Measurements from ENCODE around the gene TCEAL4.
A peak's percentile ranks its signal among the peaks of the same experiment; 100 is the strongest.
"Not testable (repeated sequence)": the region's sequence is repeated elsewhere in the genome, so short reads cannot be mapped to it uniquely, and the experiment has no call there.

Gene TCEAL4

GRCh38 chrX:103565752-103566151, 19.6 kb upstream of the TCEAL4 start:
- Mint-ChIP-seq H3K4me1 (no peaks in the 10 kb centered on the region), H3K27me3 (no peaks in the 10 kb centered on the region), H3K4me3 (no peak overlapping the region), H3K27ac (no peak overlapping the region), H3K9me3 (no peaks in the 10 kb centered on the region), H3K36me3 (no peaks in the 10 kb centered on the region)
- ATAC-seq = no peak

DNA sequence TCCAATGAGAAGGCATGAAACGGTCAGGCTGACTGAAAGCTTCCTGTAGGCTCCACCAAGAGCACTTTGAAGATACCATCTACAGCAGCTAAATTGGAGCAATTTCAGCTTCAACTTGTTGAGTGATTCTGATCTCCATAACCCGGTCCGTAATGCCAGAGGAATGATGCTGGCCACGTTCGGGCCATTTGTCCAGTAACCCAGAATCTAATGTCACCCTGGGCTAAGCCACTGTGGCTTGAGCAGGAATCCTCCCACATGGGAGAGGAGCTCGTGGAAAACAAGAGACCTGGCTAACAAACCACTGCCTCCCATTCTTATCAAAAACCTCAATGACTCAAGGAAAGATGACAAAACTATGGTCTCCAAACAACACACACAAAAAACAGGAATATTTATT, 14.2 kb upstream of the TCEAL4 start:
- Mint-ChIP-seq H3K4me3 (no peak overlapping the region), H3K36me3 (no peaks in the 10 kb centered on the region)
- no peak for ATAC-seq

GRCh38 chrX:103571726-103572125, 13.6 kb upstream of the TCEAL4 start:
- Mint-ChIP-seq H3K9me3 (no peaks in the 10 kb centered on the region), H3K4me3 (no peak overlapping the region), H3K36me3 (no peaks in the 10 kb centered on the region), H3K4me1 (no peaks in the 10 kb centered on the region), H3K27me3 (no peaks in the 10 kb centered on the region), H3K27ac (no peak overlapping the region)
- no peak for ATAC-seq

More for the DNA sequence above, 14.2 kb upstream of the TCEAL4 start:
- no peaks in the 10 kb centered on the region for H3K4me1 Mint-ChIP-seq
- H3K9me3 Mint-ChIP-seq = no peaks in the 10 kb centered on the region
- H3K27me3 Mint-ChIP-seq = no peaks in the 10 kb centered on the region
- H3K27ac Mint-ChIP-seq = no peak overlapping the region

GRCh38 chrX:103573202-103573601, 12.1 kb upstream of the TCEAL4 start:
- Mint-ChIP-seq H3K9me3 (no peaks in the 10 kb centered on the region), H3K4me1 (no peaks in the 10 kb centered on the region), H3K27ac (no peak overlapping the region), H3K36me3 (no peaks in the 10 kb centered on the region), H3K27me3 (no peaks in the 10 kb centered on the region), H3K4me3 (no peak overlapping the region)
- no peak for ATAC-seq

- Mint-ChIP-seq H3K27ac (no peak overlapping the region), H3K4me3 (peak overlapping the region; percentile 35), H3K9me3 (no peaks in the 10 kb centered on the region), H3K36me3 (no peaks in the 10 kb centered on the region), H3K4me1 (peaks cover 14% of the 10 kb centered on the region), H3K27me3 (no peaks in the 10 kb centered on the region)
- ATAC-seq = no peak
Measured at GRCh38 chrX:103584596-103584995, 719 bp upstream of the TCEAL4 start.

- Mint-ChIP-seq H3K27me3 (no peaks in the 10 kb centered on the region), H3K27ac (peak overlapping the region; percentile 85), H3K4me3 (peak overlapping the region; percentile 91), H3K4me1 (peaks cover 21% of the 10 kb centered on the region), H3K36me3 (no peaks in the 10 kb centered on the region), H3K9me3 (no peaks in the 10 kb centered on the region)
- peak; percentile 34 for ATAC-seq
Measured at GRCh38 chrX:103586314-103586646, 965 bp downstream of the TCEAL4 start.

DNA sequence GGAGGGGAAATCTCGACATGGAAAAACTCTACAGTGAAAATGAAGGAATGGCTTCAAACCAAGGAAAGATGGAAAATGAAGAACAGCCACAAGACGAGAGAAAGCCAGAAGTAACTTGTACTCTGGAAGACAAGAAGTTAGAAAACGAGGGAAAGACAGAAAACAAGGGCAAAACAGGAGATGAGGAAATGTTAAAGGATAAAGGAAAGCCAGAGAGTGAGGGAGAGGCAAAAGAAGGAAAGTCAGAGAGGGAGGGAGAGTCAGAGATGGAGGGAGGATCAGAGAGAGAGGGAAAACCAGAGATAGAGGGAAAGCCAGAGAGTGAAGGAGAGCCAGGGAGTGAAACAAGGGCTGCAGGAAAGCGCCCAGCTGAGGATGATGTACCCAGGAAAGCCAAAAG, 1.3 kb downstream of the TCEAL4 start:
- no peak for ATAC-seq
- Mint-ChIP-seq H3K9me3 (no peaks in the 10 kb centered on the region), H3K4me3 (no peak overlapping the region), H3K4me1 (peaks cover 25% of the 10 kb centered on the region), H3K36me3 (peaks cover 3% of the 10 kb centered on the region), H3K27ac (peak overlapping the region; percentile 85), H3K27me3 (no peaks in the 10 kb centered on the region)

- Mint-ChIP-seq H3K36me3 (peaks cover 23% of the 10 kb centered on the region), H3K4me1 (peaks cover 13% of the 10 kb centered on the region)
- not testable (repeated sequence) for H3K9me3 Mint-ChIP-seq, H3K4me3 Mint-ChIP-seq, ATAC-seq, H3K27me3 Mint-ChIP-seq, H3K27ac Mint-ChIP-seq
Measured at GRCh38 chrX:103592295-103592694, 7.0 kb downstream of the TCEAL4 start.

DNA sequence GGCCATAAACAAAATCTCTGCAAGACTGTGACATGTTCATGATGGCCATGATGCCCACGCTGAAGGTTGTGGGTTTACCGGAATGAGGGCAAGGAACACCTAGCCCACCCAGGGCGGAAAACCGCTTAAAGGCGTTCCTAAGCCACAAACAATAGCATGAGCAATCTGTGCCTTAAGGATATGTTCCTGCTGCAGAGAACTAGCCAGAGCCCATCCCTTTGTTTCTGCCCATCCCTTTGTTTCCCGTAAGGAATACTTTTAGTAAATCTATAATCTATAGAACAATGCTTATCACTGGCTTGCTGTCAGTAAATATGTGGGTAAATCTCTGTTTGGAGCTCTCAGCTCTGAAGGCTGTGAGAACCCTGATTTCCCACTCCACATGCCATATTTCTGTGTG, 9.9 kb downstream of the TCEAL4 start:
- Mint-ChIP-seq H3K36me3 (peaks cover 23% of the 10 kb centered on the region), H3K4me1 (peaks cover 13% of the 10 kb centered on the region)
- H3K9me3 Mint-ChIP-seq, H3K4me3 Mint-ChIP-seq, H3K27me3 Mint-ChIP-seq, H3K27ac Mint-ChIP-seq, ATAC-seq: not testable (repeated sequence)

- Mint-ChIP-seq H3K4me1 (peaks cover 18% of the 10 kb centered on the region), H3K27me3 (no peaks in the 10 kb centered on the region), H3K27ac (peak within 1 kb of the TSS; percentile 76), H3K4me3 (peak within 1 kb of the TSS; percentile 81), H3K9me3 (no peaks in the 10 kb centered on the region), H3K36me3 (peaks cover 14% of the 10 kb centered on the region)
- peak; percentile 87 for ATAC-seq
Measured at GRCh38 chrX:103607364-103608305, 22.3 kb downstream of the TCEAL4 start, which contains the start of gene TCEAL3. TCEAL3 (plus strand) TSS chrX:103607963; CDS start chrX:103609065, 1,102 bp downstream.

GRCh38 chrX:103608306-103608963, 23.1 kb downstream of the TCEAL4 start:
- H3K27me3 Mint-ChIP-seq = no peaks in the 10 kb centered on the region
- peaks cover 7% of the 10 kb centered on the region for H3K36me3 Mint-ChIP-seq
- H3K4me3 Mint-ChIP-seq = peak overlapping the region; percentile 81
- no peaks in the 10 kb centered on the region for H3K9me3 Mint-ChIP-seq
- peak overlapping the region; percentile 76 for H3K27ac Mint-ChIP-seq
- ATAC-seq = peak; percentile 20
- H3K4me1 Mint-ChIP-seq = peaks cover 18% of the 10 kb centered on the region

DNA sequence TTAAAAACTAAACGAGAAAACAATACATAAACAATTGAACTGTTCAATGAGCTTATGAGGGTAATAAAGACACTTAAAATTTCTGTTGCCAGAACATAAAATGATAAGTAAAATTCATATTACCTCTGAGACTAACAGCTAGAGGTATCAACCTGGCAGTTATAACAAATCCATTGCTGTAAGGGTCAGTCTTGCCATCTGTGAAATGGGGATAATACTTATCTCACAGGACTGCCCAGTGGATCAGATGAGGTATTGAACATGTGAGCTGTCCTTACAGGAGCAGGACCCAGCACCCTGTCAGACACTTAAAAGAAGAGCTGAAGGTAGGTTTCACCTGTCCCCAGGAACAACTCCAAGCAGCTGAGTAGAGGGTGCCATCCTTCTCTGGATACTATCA, 25.0 kb downstream of the TCEAL4 start:
- H3K36me3 Mint-ChIP-seq = peaks cover 7% of the 10 kb centered on the region
- no peaks in the 10 kb centered on the region for H3K9me3 Mint-ChIP-seq
- no peak for ATAC-seq
- H3K4me3 Mint-ChIP-seq = no peak overlapping the region
- no peak overlapping the region for H3K27ac Mint-ChIP-seq
- H3K27me3 Mint-ChIP-seq = no peaks in the 10 kb centered on the region
- peaks cover 18% of the 10 kb centered on the region for H3K4me1 Mint-ChIP-seq

- Mint-ChIP-seq H3K9me3 (no peaks in the 10 kb centered on the region), H3K36me3 (peaks cover 11% of the 10 kb centered on the region)
- no peak for ATAC-seq
Measured at GRCh38 chrX:103613362-103613890, 28.1 kb downstream of the TCEAL4 start.

DNA sequence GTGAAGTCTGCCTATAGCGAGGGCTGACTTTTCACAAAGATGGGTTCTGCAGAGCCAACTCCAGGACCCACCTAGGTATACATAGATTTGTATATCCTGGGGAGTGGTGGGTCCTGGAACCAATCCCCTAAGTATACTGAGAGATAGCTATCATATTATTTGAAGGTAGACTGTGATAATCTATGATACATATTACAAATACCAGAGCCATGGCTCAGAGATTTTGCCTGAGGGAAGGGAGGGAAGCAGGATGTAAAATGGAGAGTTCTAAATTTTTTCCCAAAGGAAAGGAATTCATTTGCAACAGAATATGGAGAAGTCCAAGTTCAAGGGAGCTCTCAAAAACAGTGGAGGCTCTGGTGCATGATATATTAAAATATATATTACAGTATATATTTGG, 29.7 kb downstream of the TCEAL4 start:
- Mint-ChIP-seq H3K9me3 (no peaks in the 10 kb centered on the region), H3K27me3 (no peaks in the 10 kb centered on the region), H3K4me1 (no peaks in the 10 kb centered on the region), H3K4me3 (no peak overlapping the region), H3K36me3 (peaks cover 9% of the 10 kb centered on the region), H3K27ac (no peak overlapping the region)
- no peak for ATAC-seq

More at GRCh38 chrX:103613362-103613890, 28.1 kb downstream of the TCEAL4 start:
- H3K27me3 Mint-ChIP-seq = no peaks in the 10 kb centered on the region
- no peak overlapping the region for H3K4me3 Mint-ChIP-seq
- no peak overlapping the region for H3K27ac Mint-ChIP-seq
- peaks cover 9% of the 10 kb centered on the region for H3K4me1 Mint-ChIP-seq

DNA sequence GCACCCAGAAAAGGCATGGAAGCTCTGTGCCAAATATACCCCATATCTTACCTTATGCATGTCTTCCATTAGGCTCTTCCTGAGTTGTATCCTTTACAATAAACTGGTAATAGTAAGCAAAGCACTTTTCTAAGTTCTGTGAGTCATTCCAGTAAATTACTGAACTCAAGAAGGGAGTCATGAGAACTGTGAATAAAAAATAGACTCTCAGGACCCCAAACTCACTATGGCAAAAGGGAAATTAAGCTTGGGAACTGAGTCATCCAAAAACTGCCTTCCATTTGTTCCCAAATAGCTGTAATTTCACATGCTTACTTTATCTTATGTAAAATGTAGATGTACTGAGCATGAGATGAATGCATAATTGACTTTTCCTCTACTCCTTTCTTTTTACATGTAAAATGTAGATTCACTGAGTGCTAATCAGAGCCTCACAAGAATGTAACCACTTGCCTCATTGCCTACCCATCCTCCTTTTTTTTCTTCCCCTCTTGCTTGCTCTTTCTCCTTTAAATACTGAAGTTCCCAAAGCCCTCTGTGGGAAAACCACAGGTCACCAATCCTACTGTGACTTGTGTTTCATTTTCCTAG, 30.6 kb downstream of the TCEAL4 start:
- ATAC-seq = no peak
- Mint-ChIP-seq H3K9me3 (no peaks in the 10 kb centered on the region), H3K36me3 (peaks cover 9% of the 10 kb centered on the region), H3K4me1 (no peaks in the 10 kb centered on the region), H3K27me3 (no peaks in the 10 kb centered on the region), H3K27ac (no peak overlapping the region), H3K4me3 (no peak overlapping the region)
